NCI-H1105 (cell line): ENCODE measurements around the gene KLHDC4.
"Not testable (repeated sequence)": the region's sequence is repeated elsewhere in the genome, so short reads cannot be mapped to it uniquely, and the experiment has no call there.

Experiments
- DNase-seq: peaks from one replicate; lab custom pipeline; 2025; lab: John Stamatoyannopoulos, UW

KLHDC4 gene

GRCh38 chr16:87765776-87766484, at the start of gene KLHDC4:
Gene KLHDC4, minus strand, starts transcription at chr16:87765986. Its CDS starts 96 bp downstream, at chr16:87765890.
- peak; percentile 41 for DNase-seq

GRCh38 chr16:87815567-87815966, 49.8 kb upstream of the KLHDC4 start:
- no peak for DNase-seq

- no peak for DNase-seq
These were observed 46.4 kb upstream of the KLHDC4 start for GRCh38 chr16:87812200-87812656.

GRCh38 chr16:87811454-87811853, 45.7 kb upstream of the KLHDC4 start:
- not testable (repeated sequence) for DNase-seq

- no peak for DNase-seq
These were observed 43.5 kb upstream of the KLHDC4 start for GRCh38 chr16:87809150-87809902.

- DNase-seq: no peak
These were observed 42.3 kb upstream of the KLHDC4 start for GRCh38 chr16:87808108-87808507.

- peak; percentile 83 for DNase-seq
These were observed 41.1 kb upstream of the KLHDC4 start for GRCh38 chr16:87806641-87807546.

- no peak for DNase-seq
These were observed 40.5 kb upstream of the KLHDC4 start for GRCh38 chr16:87806261-87806640.

GRCh38 chr16:87803385-87803784, 37.6 kb upstream of the KLHDC4 start:
- no peak for DNase-seq

GRCh38 chr16:87802670-87803069, 36.9 kb upstream of the KLHDC4 start:
- DNase-seq: no peak

- no peak for DNase-seq
These were observed 36.0 kb upstream of the KLHDC4 start for GRCh38 chr16:87801679-87802259.

GRCh38 chr16:87800497-87800896, 34.7 kb upstream of the KLHDC4 start:
- DNase-seq: no peak

GRCh38 chr16:87795336-87795735, 29.6 kb upstream of the KLHDC4 start:
- no peak for DNase-seq

- no peak for DNase-seq
These were observed 28.8 kb upstream of the KLHDC4 start for GRCh38 chr16:87794485-87795078.

- DNase-seq: no peak
These were observed 26.4 kb upstream of the KLHDC4 start for GRCh38 chr16:87792205-87792565.

GRCh38 chr16:87791295-87792204, 25.8 kb upstream of the KLHDC4 start:
- no peak for DNase-seq

GRCh38 chr16:87790292-87791100, 24.7 kb upstream of the KLHDC4 start:
- peak; percentile 68 for DNase-seq

GRCh38 chr16:87789437-87790291, 23.9 kb upstream of the KLHDC4 start:
- DNase-seq: no peak
